Measurements from ENCODE around the gene CDKL1.

Gene CDKL1

DNA sequence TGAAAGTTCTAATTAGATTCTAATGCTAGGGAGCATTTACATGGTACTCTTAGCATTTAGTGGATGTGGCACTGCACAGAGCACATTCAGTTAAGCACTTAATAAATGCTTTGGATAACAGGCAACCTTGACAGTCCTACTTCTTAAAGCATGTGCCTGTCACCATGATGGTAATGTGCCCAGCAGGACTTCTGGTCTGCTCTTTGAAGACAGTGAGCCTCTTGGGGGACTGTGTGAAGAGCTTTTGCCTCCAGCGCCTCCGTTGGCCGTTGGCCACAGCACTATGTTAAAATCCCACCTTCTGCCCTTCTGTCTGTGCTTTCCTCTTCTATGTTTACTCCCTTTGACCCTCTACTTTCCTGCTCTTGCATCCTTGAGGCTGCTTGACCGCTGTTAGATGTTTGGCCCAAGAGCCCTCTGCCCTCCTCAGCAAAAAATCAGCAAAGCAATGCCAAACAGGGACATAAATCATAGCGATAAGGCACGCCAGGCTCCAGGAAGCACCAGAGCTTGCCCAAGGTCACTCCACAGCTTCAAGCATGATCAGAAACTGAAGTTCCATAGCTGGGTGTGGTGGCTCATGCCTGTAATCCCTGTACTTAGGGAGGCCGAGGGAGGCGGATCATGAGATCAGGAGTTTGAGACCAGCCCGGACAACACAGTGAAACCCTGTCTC is 8.3 kb downstream of the CDKL1 start:
- intact Hi-C loops (cut with DNase I; ENCODE audit: low total_unique reads), result no loop called here

GRCh38 chr14:50387548-50387947 is 9.1 kb downstream of the CDKL1 start:
- no peaks in the 10 kb centered on the region for H3K4me1 ChIP-seq
- H3K9me3 ChIP-seq, result no peaks in the 10 kb centered on the region
- DNase-seq, result no peak
- no peak for TF ChIP-seq CTCF (IDR thresholded peaks at IDR 0.05)
- H3K4me3 ChIP-seq, result no peak overlapping the region
- no peak overlapping the region for H3K27ac ChIP-seq
- no peaks in the 10 kb centered on the region for H3K36me3 ChIP-seq
- no peaks in the 10 kb centered on the region for H3K27me3 ChIP-seq
- intact Hi-C loops (cut with DNase I; ENCODE audit: low total_unique reads), result no loop called here

More for the DNA sequence above, 8.3 kb downstream of the CDKL1 start:
- H3K27ac ChIP-seq, result no peak overlapping the region
- H3K4me3 ChIP-seq, result no peak overlapping the region
- no peak for TF ChIP-seq CTCF (IDR thresholded peaks at IDR 0.05)
- H3K27me3 ChIP-seq, result no peaks in the 10 kb centered on the region
- no peak for DNase-seq
- H3K4me1 ChIP-seq, result no peaks in the 10 kb centered on the region
- H3K9me3 ChIP-seq, result no peaks in the 10 kb centered on the region
- no peaks in the 10 kb centered on the region for H3K36me3 ChIP-seq

GRCh38 chr14:50383618-50384225 is 13.0 kb downstream of the CDKL1 start:
- Histone ChIP-seq H3K27me3 (no peaks in the 10 kb centered on the region), H3K4me3 (no peak overlapping the region), H3K36me3 (no peaks in the 10 kb centered on the region), H3K27ac (no peak overlapping the region), H3K9me3 (no peaks in the 10 kb centered on the region), H3K4me1 (no peaks in the 10 kb centered on the region)
- no peak for TF ChIP-seq CTCF (IDR thresholded peaks at IDR 0.05)
- no peak for DNase-seq
- intact Hi-C loops (cut with DNase I; ENCODE audit: low total_unique reads), result no loop called here

GRCh38 chr14:50381823-50382287 is 14.8 kb downstream of the CDKL1 start:
- Histone ChIP-seq H3K4me1 (no peaks in the 10 kb centered on the region), H3K9me3 (no peaks in the 10 kb centered on the region), H3K27me3 (no peaks in the 10 kb centered on the region), H3K27ac (no peak overlapping the region), H3K4me3 (no peak overlapping the region), H3K36me3 (no peaks in the 10 kb centered on the region)
- TF ChIP-seq CTCF (IDR thresholded peaks at IDR 0.05), result no peak
- intact Hi-C loops (cut with DNase I; ENCODE audit: low total_unique reads), result no loop called here
- no peak for DNase-seq

DNA sequence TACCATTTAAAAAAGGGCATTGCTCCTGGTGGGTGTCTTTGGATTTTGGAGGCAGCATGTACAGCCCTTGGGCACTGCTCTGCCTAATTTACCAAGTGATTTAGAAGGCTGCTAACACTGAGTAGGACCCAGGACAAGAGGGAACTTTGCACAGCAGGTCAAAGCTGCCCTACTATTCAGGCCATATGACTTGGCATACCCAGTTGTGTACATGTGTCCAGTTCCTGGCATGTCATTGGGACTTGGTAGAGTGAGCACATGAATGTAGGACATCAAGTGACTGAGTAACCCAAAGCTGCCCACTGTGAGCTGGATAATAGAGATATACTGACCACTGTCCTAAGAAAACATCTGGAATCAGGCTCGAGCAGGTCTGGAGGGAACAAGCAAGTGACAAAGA is 15.7 kb downstream of the CDKL1 start:
- DNase-seq, result no peak
- H3K27ac ChIP-seq, result no peak overlapping the region
- no peaks in the 10 kb centered on the region for H3K9me3 ChIP-seq
- no peak for TF ChIP-seq CTCF (IDR thresholded peaks at IDR 0.05)
- no peaks in the 10 kb centered on the region for H3K36me3 ChIP-seq
- H3K27me3 ChIP-seq, result no peaks in the 10 kb centered on the region
- H3K4me1 ChIP-seq, result peaks cover 0 to 7% (median 0%) of the 10 kb centered on the region in 4 donors
- intact Hi-C loops (cut with DNase I; ENCODE audit: low total_unique reads), result no loop called here
- H3K4me3 ChIP-seq, result no peak overlapping the region

All from tibial artery (tissue), 4 donors.